HG02852 (cell line): ENCODE results near the gene GPD2.

Source experiments
- ATAC-seq: cut with Tn5 transposase; IDR thresholded peaks from one replicate; pipeline ENCODE4 v1.9.1; 2021; ENCODE audit warnings: mild to moderate bottlenecking, moderate library complexity; ENCODE audit not compliant: unreplicated experiment

The GPD2 gene

DNA sequence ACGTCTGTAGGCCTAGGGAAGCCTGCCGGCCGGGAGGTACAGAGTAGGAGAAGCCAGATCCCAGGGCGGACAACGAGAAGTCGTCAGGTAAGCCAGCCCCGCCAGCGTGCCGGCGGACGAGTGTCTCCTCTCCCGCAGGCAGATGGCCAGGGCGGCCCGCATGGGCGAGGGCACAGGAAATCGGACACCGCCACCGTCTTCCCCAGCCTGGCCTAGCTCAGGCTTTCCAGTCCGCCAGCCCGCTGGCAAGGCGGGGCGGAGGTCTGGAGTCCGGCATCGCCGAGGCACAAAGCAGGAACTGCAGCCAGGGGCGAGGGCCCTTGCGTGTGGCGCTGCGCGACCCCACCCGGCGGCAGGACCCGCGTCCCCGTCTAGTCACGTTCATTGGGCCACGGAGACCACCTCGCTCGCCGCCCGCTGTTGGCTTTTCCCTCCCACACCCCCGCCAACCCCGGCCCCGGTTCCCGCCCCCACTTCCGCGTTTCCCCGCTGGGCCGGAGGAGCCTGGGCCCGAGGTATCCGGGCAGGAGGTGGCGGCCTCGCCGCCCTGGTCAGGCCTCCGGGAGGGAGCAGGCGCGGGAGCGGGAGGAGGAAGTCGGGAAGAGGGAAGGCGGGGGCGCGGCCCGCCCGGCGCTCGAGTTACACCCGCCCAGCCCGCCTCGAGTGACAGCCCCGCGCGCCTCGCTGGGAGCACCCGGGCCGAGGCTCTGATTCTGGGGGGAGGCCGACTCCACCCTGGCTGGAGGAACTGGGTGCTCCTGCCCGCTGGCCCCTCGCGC lies at the start of gene GPD2:
TSS of gene GPD2 (plus strand) at position 662 of the 779 bp plus-strand sequence. CDS start 39,727 bp downstream, outside the sequence.
- ATAC-seq, result peak; percentile 50

DNA sequence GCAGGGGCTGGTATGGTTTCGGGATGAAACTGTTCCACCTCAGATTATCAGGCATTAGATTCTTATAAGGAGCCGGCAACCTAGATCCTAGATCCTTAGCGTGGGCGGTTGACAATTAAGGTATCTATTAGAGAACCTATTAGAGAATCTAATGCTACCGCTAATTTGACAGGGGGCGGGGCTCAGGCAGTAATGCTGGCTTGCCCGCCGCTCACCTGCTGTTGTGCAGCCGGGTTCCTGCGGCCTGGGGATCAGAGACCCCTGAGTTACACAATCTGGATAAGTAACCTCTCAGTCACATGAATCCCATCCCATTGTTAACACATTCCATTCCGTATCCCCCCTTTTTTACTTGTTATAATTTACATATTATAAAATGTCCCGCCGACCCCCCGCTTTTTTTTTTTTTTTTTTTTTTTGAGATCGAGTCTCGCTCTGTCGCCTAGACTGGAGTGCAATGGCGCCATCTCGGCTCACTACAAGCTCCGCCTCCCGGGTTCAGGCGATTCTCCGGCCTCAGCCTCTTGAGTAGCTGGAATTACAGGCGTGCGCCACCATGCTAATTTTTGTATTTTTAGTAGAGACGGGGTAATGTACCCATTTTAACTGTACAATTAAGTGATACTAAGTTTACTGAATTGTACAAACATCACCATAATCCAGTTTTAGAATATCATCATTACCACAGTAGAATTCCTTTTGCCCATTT lies 42.0 kb upstream of the GPD2 start:
- no peak for ATAC-seq

DNA sequence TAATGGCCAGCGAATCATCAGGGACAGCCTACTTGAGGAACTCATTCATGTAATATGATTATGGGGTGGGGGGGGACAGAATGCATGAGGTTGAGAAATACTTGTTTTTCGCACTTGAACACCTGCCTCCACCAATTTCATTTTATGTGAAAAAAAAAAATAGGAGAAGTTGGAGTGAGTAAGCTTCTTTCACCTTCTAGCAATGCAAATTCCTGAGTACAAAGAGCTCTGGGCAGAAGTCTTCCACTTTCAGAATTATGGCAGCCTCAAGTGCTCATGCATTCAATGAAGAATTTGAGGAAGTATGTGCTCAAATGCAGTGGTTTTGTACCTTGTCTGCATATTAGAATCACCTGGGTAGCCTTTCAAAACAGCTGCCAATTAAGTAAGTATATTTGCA lies 40.1 kb upstream of the GPD2 start:
- peak; percentile 42 for ATAC-seq

DNA sequence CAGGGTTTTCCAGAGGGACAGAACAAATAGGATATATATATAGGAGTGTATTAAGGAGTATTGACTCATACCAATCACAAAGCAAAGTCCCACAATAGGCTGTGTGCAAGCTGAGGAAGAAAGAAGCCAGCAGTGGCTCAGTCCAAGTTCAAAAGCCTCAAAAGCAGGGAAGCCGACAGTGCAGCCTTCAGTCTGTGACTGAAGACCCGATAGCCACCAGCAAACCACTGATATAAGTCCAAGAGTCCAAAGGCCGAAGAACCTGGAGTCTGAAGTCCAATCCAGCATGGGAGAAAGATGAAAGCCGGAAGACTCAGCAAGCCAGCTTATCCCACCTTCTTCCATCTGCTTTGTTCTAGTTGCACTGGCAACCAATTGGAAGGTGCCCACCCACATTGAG lies 39.0 kb upstream of the GPD2 start:
- ATAC-seq, result no peak

DNA sequence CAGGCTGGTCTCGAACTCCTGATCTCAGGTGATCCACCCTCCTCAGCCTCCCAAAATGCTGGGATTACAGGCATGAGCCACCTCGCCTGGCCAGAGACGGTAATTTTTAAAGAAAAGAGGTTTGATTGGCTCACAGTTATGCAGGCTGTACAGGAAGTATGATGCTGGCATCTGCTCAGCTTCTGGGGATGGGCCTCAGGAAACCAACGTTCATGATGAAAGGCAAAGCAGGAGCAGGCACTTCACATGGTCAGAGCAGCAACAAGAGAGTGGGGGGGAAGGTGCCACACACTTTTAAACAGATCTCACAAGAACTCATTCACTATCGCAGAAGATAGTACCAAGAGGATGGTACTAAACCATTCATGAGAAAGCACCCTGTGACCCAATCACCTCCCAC lies 38.0 kb upstream of the GPD2 start:
- ATAC-seq, result no peak

DNA sequence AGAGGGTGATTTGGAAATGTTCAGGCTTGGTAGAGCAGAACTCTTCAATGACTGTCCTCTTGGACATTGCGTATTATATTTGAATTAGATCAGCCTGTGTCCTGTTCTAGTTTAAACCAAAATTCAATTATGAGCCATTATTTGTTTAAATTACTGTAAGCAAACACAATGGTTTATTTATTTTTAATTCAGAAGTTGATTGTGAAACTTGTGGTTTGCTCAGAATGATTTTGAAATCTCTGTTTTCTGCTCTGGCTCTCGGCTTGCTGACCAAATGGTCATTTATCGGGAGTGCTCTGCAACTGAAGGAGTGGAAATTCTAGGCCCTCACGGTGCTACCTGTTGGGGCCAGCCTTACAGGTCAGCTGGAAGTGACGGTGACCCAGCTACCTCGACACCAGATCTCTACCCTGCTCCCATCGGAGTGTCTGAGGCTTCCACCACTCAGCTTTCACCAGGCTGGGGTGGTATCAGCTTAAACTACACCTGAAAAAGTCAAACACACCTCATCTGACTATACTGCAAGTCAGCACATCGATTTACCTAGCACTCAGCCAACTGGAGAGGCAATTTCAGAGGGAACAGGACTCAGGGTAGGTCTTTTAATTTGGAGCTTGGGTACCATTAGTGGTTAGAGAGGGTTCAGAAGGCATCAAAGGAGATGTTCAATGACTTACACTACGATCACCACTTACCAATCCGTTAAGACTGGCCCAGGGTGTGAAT lies 36.8 kb upstream of the GPD2 start:
- ATAC-seq, result no peak

DNA sequence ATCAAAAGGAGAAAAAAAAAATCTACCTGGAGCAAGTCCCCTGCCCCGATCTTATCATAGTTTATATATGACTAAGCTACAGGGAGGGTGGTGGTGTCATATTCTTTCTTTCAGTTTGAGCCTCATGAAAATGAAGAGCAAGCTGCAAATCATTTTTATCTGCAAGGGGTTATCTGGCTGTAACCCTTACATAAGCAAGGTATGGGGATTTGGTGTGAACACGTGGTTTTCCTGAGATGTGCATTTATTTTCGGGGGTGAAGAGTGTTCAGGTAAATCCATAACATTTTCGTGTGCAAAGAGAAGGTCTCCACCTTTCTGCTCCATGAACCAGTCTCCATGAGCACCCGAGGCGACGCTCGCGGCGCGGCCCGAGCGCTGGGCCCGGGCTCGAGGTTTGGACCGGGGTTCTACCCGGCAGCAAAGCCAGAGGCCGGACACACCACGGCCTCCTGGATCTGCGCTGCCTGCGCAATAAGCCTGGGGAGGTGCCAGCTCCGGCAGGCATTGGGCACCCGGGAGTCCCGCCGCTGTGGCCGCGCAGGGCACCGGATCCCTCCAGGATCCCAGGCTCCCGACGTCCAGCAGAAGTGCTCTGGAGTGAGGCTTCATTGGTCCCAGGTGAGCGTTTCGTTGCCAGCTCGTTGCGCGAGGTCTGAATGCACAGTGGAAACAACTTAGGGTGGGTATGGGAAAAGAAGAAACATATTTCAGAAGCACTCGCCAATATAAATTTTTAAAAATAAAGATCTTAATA lies 36.1 kb upstream of the GPD2 start:
- ATAC-seq, result peak; percentile 31

DNA sequence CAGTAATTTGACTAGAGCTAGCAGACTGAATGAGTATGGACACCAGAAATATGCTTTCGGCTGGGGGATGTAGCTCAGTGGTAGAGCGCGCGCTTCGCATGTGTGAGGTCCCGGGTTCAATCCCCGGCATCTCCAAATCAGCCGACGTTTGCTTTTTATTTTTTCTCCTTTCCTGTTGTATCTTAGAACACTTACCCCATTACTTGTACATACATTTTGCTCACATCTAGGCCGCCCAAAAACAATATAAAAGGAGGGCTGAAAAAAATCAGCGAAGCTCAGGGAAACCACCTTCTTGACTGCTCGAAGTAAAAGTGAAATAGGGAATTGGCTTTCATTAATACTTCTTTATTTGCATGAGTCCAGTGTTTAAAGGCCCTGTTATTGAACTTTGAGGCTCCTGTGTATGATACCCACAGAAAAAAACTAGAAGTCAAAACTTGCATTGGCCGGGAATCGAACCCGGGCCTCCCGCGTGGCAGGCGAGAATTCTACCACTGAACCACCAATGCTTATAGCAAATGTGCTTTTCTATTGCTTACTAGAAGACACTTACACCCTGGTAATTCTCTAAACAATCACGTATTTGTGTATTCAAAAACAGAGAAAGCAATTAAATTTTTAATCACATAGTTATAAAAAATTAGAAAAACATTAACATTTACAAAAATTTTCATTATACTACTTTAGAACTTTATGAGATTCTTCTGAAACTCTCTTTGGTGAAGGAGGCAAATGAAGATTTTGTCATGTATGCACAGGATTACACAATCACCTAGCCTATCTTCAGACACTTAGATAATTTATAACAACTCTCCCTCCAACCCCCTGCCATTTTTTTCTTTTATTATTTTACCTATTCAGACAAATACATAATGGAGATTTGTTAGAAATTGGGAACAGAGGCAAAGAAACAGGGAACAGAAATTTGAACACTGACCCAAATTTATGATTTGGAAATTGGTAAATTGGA lies 35.2 kb upstream of the GPD2 start:
- ATAC-seq, result peak; percentile 69

DNA sequence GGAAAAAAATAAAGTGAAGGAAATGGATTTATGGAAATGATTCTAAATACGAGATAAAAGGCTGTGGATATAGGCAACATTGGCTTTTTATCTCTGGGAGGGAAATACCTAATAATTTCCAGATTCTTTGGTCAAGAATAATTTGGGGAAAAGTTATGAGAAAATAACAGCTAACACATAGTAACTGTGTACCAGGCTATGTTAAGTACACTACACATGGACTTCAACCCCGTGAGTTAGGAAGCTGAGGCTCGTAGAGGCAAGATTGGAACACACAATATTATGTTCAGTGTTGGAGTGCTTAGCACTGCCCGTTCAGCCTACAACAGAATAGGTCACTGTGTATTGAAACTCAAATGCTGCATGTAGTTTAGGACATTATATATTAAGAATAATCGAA lies 34.3 kb upstream of the GPD2 start:
- ATAC-seq, result no peak

DNA sequence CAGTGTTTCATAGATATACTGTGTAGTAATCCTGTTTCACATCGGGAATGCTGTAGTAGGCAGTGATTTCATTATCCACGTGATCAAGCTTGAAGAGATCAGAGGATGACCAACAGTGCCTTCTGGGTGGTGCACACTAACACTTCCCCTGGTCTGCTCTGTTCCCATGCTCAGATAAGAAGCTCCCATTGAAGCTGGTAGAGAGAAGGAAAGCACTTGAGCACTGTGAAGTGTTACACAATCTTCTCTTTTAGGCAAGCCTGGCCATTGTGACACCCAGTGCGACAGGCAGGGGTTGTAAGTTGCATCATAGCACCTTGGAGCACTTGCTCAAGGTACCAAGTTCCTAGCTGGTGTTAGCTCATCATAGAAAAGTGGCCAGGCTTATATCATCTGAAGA lies 30.6 kb upstream of the GPD2 start:
- no peak for ATAC-seq

DNA sequence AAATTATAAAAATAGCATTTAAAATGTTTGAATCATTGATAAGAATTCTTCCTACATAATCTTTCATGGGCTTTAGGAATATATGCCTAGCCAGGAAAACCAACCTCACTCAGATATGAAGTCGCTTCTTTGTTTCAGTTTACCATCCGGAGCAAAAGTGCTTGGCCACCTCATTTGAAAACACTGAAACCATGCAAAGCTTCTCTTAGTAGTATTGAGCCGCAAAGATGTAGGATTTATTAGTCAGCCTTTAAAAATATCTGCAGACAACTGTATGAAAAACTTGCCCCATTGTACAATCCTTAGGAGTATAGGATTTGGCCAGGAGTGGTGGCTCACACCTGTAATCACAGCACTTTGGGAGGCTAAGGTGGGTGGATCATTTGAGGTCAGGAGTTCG lies 24.3 kb upstream of the GPD2 start:
- ATAC-seq, result no peak

DNA sequence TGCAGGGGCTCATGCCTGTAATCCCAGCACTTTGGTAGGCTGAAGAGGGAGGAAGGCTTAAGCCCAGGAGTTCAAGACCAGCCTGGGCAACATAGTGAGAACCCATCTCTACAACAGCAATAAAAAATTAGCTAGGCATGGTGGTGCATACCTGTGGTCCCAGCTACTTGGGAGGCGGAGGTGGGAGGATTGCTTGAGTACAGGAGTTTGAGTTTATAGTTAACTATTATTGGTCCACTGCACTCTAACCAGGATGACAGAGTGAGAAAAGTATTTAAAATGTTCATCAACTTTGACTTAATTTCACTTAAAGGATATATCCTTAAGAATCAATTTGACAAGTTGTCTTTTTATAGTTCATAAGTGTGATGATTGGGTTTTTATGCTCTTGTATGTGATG lies 14.3 kb upstream of the GPD2 start:
- no peak for ATAC-seq

DNA sequence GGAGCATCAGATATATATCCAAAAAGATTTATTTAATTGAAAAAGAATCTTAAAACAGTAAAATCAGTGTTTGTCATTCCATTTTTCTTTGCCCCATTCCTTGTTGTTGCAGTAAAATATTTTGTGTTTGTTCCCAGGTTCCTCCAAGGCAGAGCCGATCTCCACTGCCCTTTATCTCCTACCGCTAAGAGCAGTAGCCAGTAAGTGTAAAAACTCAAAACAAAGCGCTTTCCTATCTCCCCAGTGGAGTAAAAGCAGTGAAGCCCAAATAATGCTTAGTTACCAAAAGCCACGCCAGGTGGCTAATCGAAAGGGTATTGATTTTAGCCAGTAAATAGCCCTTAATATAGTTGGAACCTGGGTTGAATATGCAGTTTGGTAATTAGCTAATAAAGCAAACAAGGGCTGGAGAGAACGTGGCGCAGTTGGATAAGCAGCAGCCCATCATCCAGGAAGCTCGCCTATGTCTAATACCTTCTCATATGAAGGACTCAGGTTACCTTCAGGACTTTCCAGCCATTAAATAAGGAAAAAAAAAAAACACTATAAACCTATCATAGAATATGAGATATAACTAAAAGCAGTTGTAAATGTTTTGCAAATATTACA lies 12.4 kb upstream of the GPD2 start:
- no peak for ATAC-seq

DNA sequence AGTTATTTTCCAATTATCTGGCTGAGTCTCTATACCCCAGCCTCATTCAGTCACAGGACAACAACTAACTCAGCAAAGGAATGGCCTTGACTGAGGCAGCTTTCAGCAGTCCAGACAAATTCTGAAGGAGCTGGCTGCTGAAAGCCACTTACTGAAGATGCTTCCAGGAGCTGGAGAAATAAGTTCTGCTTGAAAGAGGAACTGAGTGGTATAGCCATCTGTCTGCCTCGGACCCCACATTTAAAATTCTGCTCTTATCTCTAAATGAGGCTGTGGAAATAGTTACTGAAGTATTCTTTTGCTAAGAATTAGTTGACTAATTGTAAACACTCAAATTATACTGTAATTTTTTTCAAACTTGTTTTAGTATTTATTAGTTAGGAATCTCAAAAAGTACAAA lies 9.1 kb upstream of the GPD2 start:
- ATAC-seq, result no peak

DNA sequence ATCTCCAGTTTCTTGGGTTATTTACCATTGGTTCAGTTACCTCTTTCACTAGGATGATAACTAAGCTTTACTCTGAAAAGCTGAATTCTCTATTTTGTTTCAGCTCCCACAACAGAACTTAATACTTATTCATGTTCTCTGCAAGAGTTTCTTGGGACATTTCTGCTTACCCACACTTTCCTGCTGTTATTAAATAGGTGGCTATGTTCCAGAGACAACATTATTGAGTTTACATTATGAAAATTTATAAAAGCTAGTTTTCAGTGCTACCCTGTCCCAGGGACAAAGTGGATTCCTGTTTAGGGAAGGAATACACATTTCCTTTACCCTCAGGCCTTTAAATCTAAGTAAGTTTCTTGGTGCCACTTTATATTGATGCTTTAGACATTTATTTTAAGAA lies 7.0 kb upstream of the GPD2 start:
- ATAC-seq, result no peak

DNA sequence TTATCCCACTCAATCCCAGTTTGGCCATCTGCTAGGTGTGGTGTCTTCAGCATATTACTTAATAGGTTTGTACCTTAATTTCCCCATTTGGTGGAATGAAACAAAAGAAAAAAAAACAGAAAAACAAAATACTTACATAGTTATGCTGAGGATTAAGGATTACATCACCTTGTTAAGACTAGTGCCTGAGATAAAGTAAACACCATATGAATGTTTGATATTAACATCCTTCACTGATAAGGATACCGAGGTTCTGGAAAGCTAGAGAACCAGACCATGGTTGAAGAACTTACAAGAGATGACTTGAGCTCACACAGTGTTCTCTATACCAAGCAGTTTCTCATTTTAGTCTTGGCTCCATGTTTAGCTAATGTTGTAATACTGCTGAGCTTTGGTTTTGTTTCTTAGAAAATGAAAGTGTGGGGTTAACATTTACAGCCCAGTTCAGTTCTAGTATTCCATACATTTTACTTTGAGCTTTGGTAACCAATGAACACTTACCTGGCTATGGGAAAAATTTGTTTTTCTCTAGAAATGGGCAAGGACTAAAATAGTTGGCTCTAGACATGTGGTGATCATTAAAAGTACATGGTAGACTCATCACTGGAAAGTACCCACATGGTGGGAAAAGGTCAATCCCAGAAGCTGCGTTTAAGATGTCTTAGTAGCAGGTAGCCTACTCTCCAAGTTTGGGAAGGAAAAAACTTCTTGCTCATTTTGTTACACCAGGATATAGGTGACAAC lies 5.8 kb upstream of the GPD2 start:
- ATAC-seq, result peak; percentile 16

DNA sequence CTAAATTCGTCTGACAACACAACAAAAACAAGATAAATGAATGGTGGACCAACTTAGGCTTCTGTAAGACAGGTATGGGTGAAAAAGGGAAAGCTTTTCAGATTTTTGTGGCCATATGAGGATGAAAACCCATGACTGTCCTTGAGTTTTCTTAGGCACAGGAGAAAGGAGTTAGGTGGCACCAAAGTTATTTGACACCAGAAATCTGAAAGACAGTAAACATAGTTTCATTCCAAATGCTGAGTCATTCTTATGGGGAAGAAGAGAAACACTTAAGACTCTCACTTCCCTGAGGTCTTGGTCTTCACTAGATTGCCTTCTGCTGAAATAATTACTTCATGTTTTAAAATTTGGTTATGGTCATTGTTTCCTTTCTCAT lies 5.2 kb upstream of the GPD2 start:
- peak; percentile 62 for ATAC-seq

DNA sequence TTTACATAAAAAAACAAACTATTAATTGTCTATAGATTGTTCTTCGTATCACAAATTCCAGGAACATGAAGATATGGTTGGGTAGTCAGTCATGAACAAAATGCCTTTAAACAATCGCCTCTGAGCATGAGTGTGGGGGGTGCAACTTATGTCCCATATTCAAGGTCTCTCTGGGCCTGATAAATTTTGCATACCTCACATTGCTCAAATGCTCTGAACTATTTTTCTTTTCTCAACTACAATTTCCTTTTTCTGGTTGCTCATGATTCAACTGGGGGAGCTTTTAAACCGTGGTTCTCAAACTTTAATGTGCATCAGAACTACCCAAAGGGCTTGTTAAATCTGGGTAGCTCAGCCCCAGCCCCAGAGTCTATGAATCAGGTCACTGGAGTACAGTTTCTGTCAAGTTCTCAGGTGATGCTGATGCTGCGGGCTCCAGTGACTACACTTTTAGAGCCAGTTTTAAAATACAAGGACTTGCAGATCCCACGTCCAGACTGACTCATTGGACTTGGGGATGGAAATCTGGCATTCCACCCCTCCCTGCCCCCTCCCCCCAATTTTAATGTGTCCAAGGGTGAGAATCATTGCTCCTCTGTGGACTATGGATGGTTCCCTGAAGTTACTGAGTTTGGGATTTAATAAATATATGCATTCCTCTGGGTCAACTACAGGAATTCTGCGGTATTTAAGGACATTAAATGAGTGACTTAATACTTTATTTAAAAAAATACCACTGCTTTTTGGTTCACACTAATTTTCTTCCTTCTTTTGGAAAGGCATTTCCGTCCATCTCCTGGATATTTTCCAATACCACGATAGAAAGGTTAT lies 1.5 kb upstream of the GPD2 start:
- no peak for ATAC-seq
